Esophagus squamous epithelium (tissue), 5 donors: ENCODE results near the gene DDX24. TPM values are rescaled to one million over a fixed set of nuclear protein-coding genes. Genes with fewer than 3 reads are reported as not detected.

Experiments used
- DNase-seq: peaks from one replicate; lab custom pipeline; 2025; lab: John Stamatoyannopoulos, UW
- H3K27ac ChIP-seq, 4 donors: fragments of 200-600 bp; sonication (generic); one replicate each; pipeline ENCODE4 v1.5.1; 2016 to 2019; ENCODE audit warnings: mild to moderate bottlenecking in 1 of 4
- H3K27me3 ChIP-seq, 4 donors: fragments of 200-600 bp; sonication (generic); 1 replicate in 3 of 4; 2 replicates in 1 of 4; pipeline versions ENCODE4 v1.5.1 to v1.6.0; 2017 to 2021; ENCODE audit warnings: antibody characterized with exemption in 1 of 4
- H3K36me3 ChIP-seq, 3 donors: fragments of 200-600 bp; sonication (generic); one replicate each; pipeline ENCODE4 v1.5.1; 2016 to 2019
- H3K4me1 ChIP-seq, 3 donors: fragments of 200-600 bp; sonication (generic); one replicate each; pipeline ENCODE4 v1.5.1; 2017 to 2019
- H3K4me3 ChIP-seq, 4 donors: fragments of 200-600 bp; sonication (generic); 1 replicate in 3 of 4; 2 replicates in 1 of 4; pipeline ENCODE4 v1.5.1; 2016 to 2019; ENCODE audit warnings: mild to moderate bottlenecking in 2 of 4, moderate library complexity in 1 of 4
- H3K9me3 ChIP-seq, 3 donors: fragments of 200-600 bp; sonication (generic); one replicate each; pipeline ENCODE4 v1.5.1; 2016 to 2019
- POLR2A ChIP-seq, 4 donors: fragments of 450-650 bp; IDR thresholded peaks; one replicate each; pipeline ENCODE4 v1.6.1; 2017; ENCODE audit warnings: antibody characterized with exemption in 4 of 4, mild to moderate bottlenecking in 4 of 4, moderate library complexity in 3 of 4
- WGBS, 2 donors: methylation state at CpG; one replicate each; pipeline ENCODE4 v1.1.5; 2018; 5-methylcytosine and 5-hydroxymethylcytosine counted together
- intact Hi-C: fragments of 100-400 bp; cut with DNase I; formaldehyde crosslinking; loops from one replicate; pipeline ENCODE4 v1.15.0; 2022
- total RNA-seq, 4 donors: library from RNA; depleted of rRNA; stranded (reverse); fragments of >200 nt; gene quantifications; one replicate each; pipeline ENCODE4 v1.1.0, GENCODE V29; 2016
- TF ChIP-seq, protein P1 (sequence below), 6 experiments: fragments of 450-650 bp in 4 of 6; fragments of 200-600 bp in 2 of 6; sonication (generic) in 2 of 6; IDR thresholded peaks; one replicate each; pipeline ENCODE4 v1.5.1; 2016 to 2019; ENCODE audit warnings: antibody characterized with exemption in 6 of 6, mild to moderate bottlenecking in 4 of 6, moderate library complexity in 4 of 6
- donor health status: DM: yes; HTN: yes; CAD: no.

Gene DDX24
- total RNA-seq, 4 donors from 2014 or later: 63.9 to 114 (median 71.9) TPM

DNA sequence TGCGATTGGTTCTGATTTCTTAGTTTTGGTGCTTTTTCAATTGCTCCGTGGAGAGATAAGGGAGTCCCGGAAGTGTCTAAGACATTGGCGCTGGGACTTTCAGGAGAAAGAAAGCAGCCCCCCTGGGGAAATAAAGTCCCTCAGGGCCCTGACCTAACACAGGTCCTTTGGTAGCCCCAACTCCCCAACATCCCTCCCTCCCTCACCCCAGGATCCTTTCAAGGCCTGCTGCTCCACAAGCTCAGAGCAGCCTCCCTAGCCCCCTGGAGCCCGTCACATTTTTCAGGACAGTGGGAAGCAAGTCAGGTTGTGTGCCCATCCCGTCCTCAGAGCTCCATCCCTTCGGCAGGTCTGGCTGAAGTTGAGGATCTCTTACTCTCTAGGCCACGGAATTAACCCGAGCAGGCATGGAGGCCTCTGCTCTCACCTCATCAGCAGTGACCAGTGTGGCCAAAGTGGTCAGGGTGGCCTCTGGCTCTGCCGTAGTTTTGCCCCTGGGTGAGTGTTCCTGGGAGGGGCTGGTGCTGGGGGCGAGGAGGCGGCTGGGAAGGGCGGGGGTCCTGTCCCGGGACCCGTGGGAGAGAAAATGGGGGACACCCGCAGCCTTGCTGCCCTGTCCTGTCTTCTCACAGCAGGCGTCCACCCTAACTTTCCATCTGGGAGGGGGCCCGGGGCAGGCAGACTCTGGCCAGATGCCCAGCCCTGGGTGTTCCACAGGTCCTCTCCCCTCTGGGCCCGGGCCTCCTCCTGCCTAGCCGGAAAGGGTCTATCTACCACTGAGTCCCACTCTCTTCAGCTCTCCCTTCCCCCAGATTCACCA is 30.5 kb upstream of the DDX24 start:
- H3K27ac ChIP-seq: peak overlapping the region; percentile 71 to 91 (median 86)
- intact Hi-C loops: no loop called here
- no peaks in the 10 kb centered on the region for H3K36me3 ChIP-seq
- peaks cover 10 to 68% (median 31%) of the 10 kb centered on the region in 3 donors for H3K4me1 ChIP-seq
- no peaks in the 10 kb centered on the region for H3K27me3 ChIP-seq
- peak overlapping the region; percentile 11 to 65 (median 42) for H3K4me3 ChIP-seq
- TF ChIP-seq, protein P1, sequence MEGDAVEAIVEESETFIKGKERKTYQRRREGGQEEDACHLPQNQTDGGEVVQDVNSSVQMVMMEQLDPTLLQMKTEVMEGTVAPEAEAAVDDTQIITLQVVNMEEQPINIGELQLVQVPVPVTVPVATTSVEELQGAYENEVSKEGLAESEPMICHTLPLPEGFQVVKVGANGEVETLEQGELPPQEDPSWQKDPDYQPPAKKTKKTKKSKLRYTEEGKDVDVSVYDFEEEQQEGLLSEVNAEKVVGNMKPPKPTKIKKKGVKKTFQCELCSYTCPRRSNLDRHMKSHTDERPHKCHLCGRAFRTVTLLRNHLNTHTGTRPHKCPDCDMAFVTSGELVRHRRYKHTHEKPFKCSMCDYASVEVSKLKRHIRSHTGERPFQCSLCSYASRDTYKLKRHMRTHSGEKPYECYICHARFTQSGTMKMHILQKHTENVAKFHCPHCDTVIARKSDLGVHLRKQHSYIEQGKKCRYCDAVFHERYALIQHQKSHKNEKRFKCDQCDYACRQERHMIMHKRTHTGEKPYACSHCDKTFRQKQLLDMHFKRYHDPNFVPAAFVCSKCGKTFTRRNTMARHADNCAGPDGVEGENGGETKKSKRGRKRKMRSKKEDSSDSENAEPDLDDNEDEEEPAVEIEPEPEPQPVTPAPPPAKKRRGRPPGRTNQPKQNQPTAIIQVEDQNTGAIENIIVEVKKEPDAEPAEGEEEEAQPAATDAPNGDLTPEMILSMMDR (IDR thresholded peaks at IDR 0.05): no peak
- TF ChIP-seq POLR2A (IDR thresholded peaks at IDR 0.05): no peak
- H3K9me3 ChIP-seq: no peaks in the 10 kb centered on the region
- no peak for DNase-seq
- 71 to 82% methylated on average over 9 to 10 of the region's 20 CpGs for WGBS, 2 donors

DNA sequence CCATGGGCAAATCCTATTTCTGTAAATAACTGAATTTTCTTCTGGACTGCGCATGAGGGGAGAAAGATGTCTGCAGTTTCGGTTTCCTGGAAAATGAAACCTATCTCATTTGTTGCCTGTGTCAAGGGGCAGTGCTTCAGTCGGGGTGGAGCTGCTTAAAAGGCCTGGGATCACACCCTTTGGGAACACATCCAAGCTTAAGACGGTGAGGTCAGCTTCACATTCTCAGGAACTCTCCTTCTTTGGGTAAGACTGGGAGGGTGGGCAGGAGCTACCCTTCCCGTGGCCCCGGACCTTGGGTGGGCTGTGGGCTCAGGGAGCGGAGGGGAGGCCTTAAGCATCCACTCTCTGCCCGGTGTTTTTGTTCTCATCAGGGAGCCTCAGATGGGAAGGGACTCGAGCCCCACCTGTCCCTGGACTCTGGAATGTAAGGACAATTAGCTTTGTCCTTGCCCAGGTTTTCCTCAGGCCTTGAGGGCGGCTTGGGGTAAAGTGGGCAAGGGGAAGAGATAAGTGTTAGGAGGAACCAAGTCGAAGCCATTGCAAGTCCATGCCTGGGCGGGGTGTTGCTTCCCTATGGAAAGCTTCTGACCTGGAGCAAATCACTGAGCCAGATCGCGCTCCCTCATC is 29.7 kb upstream of the DDX24 start, which contains the start of gene IFI27:
Gene IFI27 (plus strand): TSS at position 185 of the 630 bp plus-strand sequence.
- Histone ChIP-seq H3K27ac (peak within 1 kb of the TSS; percentile 71 to 91 (median 86)), H3K27me3 (no peaks in the 10 kb centered on the region), H3K9me3 (no peaks in the 10 kb centered on the region), H3K4me3 (peak within 1 kb of the TSS; percentile 11 to 65 (median 42)), H3K4me1 (peaks cover 10 to 65% (median 31%) of the 10 kb centered on the region in 3 donors), H3K36me3 (no peaks in the 10 kb centered on the region)
- TF ChIP-seq POLR2A (IDR thresholded peaks at IDR 0.05): peak in 2 of 4 donors; percentile 22 to 74
- TF ChIP-seq, protein P1 (IDR thresholded peaks at IDR 0.05): no peak
- DNase-seq: no peak
- intact Hi-C loops: no loop called here
- WGBS, 2 donors: 40 to 47% methylated on average over 6 to 10 of the region's 14 CpGs

DNA sequence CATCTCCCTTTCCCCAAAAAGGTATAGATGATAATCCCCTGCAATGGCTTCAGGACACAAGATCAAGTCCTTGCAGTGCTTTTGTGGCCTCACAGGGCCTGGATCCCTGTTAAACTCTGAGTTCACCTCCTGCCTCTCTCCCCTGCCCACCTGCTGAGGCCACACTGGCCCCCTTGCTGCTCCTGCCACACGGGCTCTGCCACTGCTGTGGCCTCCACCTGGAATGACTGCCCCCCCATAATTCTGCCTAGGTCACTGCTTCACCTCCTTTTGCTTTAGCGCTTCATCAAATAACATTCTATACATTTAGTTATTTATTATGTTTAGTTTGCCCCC is 28.9 kb upstream of the DDX24 start:
- WGBS, 2 donors: 78 to 95% methylated on average over 2 of the region's 2 CpGs
- Histone ChIP-seq H3K27me3 (no peaks in the 10 kb centered on the region), H3K9me3 (no peaks in the 10 kb centered on the region), H3K36me3 (no peaks in the 10 kb centered on the region), H3K27ac (peak overlapping the region; percentile 71 to 91 (median 86)), H3K4me1 (peaks cover 8 to 57% (median 28%) of the 10 kb centered on the region in 3 donors), H3K4me3 (no peak overlapping the region)
- TF ChIP-seq POLR2A (IDR thresholded peaks at IDR 0.05): no peak
- TF ChIP-seq, protein P1 (IDR thresholded peaks at IDR 0.05): no peak
- intact Hi-C loops: no loop called here
- DNase-seq: no peak

- Histone ChIP-seq H3K4me1 (peaks cover 0 to 10% (median 5%) of the 10 kb centered on the region in 3 donors), H3K27ac (no peak overlapping the region), H3K27me3 (no peaks in the 10 kb centered on the region), H3K36me3 (no peaks in the 10 kb centered on the region), H3K9me3 (no peaks in the 10 kb centered on the region), H3K4me3 (no peak overlapping the region)
- no peak for DNase-seq
- intact Hi-C loops: no loop called here
- WGBS, 2 donors: 72 to 73% methylated on average over 9 to 10 of the region's 10 CpGs
- TF ChIP-seq POLR2A (IDR thresholded peaks at IDR 0.05): no peak
- TF ChIP-seq, protein P1 (IDR thresholded peaks at IDR 0.05): no peak
These were observed 23.7 kb upstream of the DDX24 start for GRCh38 chr14:94104731-94105130.
